Measurements from ENCODE around the gene PRAF2.

The PRAF2 gene
- total RNA-seq = 0.95 to 1.5 (median 1.1) reads per million in 4 donors

- peak; percentile 78 to 92 (median 83) for DNase-seq
These were observed at the start of gene PRAF2 for GRCh38 chrX:49073601-49074575. Gene PRAF2, minus strand, starts transcription at chrX:49074002. Its CDS starts 15 bp downstream, at chrX:49073987.

- DNase-seq = no peak
These were observed 48.7 kb upstream of the PRAF2 start for GRCh38 chrX:49122499-49122898.

GRCh38 chrX:49120091-49120490 lies 46.3 kb upstream of the PRAF2 start:
- DNase-seq = no peak

- no peak for DNase-seq
These were observed 43.8 kb upstream of the PRAF2 start for GRCh38 chrX:49117581-49117980.

- DNase-seq = no peak
These were observed 42.9 kb upstream of the PRAF2 start for GRCh38 chrX:49116716-49117115.

DNA sequence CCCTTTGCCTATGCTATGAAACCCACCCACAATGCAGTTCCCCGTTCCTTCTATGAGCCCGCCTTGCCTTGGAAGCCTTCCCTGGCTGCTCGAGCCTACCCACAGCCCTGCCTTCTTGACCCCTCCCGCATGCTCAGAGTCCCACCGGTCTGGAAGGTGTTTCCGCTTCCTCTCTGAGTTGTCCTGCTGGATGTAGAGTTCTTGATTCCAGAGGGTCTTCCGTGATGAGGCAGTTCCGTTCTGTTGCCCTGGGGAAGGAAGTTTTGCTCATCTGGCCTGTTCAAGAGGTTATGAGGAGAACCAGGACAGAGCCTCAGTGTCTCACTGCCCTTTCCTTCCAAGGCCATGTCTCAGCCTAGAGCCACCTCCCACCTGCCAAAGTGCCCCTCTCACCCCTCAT lies 42.3 kb upstream of the PRAF2 start:
- no peak for DNase-seq

GRCh38 chrX:49111791-49112190 lies 38.0 kb upstream of the PRAF2 start:
- no peak for DNase-seq

GRCh38 chrX:49110417-49110816 lies 36.6 kb upstream of the PRAF2 start:
- no peak for DNase-seq

DNA sequence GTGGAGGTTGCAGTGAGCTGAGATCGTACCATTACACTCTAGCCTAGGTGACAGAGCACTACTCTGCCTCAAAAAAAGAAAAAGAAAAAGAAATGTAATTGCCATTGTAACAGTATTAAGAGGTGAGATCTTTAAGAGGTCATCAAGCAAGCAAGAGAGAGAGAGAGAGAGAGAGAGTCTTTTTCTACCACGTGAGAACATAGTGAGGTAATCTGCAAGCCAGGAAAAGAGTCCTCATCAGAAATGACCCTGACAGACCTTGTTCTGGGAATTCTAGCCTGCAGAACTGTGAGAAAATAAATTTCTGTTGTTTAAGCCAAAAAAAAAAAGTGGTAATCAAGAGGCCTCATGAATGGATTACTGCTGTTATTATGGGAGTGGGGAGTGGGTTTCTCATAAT lies 34.8 kb upstream of the PRAF2 start:
- no peak for DNase-seq

- no peak for DNase-seq
These were observed 33.1 kb upstream of the PRAF2 start for GRCh38 chrX:49106930-49107329.

- DNase-seq = no peak
These were observed 32.5 kb upstream of the PRAF2 start for GRCh38 chrX:49106296-49106695.

GRCh38 chrX:49103637-49104036 lies 29.8 kb upstream of the PRAF2 start:
- no peak for DNase-seq

DNA sequence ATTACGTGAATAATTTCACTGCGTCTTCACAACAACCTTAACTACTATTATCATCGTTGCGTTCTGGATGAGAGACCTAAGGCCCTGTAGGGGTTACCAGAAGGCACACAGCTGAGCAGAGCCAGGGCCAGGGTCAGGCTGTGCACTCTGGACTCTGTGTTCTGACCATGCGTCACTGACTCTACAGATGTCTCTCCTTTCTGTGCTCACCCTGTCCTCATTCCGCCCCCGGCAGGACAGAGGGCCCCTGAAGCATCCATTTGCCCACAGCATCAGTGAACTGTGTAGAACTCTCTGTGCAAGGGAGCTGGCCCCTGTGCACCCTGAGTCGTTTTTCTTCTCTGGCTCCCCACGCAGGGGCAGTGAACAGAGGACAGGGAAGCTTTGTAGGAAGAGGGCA lies 28.4 kb upstream of the PRAF2 start:
- DNase-seq = no peak

DNA sequence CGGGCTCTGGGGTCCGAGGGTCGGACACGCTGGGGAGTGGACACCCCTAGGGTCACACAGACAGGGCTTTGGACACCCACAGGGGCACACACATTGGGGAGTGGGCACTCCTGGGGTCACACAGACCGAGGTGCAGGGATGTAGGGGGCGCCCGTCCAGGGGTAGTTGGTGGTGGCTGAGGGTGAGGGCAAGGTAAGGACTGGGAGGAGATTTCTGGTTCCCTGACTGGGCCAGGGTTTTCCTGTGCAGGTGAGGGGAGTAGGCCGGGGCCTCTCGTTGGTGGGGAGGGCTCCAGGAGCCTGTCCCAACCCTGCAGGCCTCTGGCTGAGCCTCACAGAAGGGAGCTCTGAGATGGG lies 27.8 kb upstream of the PRAF2 start:
- DNase-seq = no peak

DNA sequence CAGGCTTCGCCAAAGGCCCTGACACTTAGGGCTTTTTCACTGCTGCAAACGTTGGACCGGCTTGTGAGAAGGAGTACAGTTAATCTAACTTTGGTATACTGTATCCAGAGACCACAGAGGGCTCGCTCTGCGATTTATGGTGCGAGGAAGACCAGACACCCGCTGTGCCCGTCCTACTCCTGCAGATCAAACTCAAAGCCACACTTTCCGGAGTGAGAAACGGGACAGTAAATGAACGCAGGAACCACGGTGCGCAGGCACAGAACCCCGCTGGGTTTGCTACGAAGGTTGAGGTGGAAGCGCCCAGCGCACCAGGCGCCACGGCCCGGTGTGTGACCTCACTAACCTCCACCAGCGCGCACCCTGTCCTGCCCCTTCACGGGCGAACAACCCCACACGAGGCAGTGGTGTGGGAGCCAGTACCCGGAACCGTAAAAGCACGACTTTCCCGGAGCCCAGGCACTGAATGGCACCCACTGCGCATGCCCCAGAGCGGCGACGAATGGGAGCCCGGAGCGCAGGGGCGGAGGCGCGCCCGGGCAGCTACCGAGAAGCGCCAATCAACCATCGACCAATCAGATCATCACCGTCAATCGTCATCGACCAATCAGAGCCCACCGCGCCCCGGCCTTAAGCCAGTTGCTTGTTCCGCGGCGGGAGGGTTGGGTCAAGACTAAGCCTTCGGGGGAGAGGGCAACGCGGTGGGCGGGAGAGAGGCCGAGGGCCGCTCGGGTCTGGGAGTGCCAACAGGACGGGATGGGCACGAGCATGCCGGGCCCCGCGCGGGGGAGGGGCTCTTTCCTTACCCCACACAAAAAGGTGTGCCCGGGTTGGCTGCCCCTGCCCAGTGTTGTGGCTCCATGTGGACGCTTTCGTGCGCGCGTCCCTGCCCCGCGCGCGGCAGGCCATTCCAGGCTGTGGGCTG lies 27.2 kb upstream of the PRAF2 start:
- peak; percentile 78 to 92 (median 84) for DNase-seq

DNA sequence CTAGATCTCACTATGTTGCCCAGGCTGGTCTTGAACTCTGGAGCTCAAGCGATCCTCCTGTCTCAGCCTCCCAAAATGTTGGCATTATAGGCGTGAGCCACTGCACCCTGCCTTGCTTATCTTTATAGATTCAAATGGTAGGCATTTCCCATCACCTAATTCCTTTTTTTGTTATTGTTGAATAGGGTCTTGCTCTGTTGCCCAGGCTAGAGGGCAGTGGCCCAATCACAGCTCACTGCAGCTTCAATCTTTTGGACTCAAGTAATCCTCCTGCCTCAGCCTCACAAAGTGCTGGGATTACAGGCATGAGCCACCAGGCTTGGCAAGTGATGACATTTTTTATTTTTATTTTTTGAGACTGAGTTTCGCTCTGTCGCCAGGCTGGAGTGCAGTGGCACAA lies 22.6 kb upstream of the PRAF2 start:
- no peak for DNase-seq

DNA sequence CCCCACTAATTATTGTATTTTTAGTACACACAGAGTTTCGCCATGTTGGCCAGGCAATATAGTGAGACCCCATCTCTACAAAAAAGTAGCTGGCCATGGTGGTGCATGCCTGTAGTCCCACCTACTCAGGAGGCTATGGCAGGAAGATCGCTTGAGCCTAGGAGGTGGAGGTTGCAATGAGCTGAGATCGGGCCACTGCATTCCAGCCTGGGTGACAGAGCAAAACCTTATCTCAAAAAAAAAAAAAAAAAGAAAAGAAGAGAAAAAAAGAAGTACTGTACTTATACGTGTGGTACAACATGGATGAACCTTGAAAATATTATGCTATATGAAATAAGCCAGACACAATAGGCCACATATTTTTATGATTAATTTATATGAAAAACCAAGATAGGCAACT lies 15.8 kb upstream of the PRAF2 start:
- DNase-seq = no peak

DNA sequence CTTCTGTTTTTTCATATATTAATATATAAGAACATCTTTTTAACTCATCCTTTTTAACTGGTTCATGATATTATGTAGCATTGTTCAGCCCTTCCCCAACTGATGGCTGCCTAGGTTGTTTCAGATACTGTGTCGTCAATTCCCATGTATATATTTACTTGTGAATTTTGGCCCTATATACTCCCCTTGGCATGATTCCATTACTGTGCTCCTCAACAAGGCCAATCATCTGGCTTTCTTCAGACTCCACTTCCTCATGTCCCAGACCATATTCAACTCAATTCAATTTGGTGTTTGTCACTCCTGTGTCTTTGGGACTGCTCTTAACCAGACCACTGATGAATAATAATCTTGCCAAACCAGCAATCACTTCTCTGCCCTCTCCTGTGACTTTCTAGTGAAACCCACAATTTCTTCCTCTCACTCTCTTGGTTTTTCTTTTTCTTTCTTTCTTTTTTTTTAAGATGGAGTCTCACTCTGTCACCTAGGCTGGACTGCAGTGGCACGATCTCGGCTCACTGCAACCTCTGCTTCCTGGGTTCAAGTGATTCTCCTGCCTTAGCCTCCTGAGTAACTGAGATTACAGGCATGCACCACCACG lies 8.6 kb upstream of the PRAF2 start:
- DNase-seq = no peak

- DNase-seq = peak; percentile 42 to 78 (median 58)
These were observed 6.0 kb upstream of the PRAF2 start, which contains the start of gene WDR45 for GRCh38 chrX:49079489-49080428. Gene WDR45, minus strand, starts transcription at chrX:49079887. Its CDS starts 1,792 bp downstream, at chrX:49078095.

DNA sequence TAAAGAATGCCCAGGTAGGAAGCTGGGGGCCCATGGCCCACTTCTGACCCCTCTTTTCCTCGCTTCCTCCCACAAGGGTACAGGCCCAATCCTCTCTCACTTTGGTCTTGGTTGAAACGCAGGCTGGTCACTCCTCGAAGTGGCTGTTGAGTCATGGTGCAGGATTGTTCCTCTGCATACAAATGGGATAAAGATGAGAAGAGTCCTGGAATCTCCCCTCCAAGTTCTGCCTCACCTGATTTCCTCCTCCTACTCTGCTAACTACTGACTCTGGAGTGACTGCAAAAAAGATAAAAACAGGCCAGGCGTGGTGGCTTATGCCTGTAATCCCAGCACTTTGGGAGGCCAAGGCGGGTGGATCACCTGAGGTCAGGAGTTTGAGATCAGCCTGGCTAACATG lies 4.1 kb upstream of the PRAF2 start:
- DNase-seq = no peak

GRCh38 chrX:49075347-49075746 lies 1.5 kb upstream of the PRAF2 start:
- no peak for DNase-seq

GRCh38 chrX:49072712-49073095 lies 1.1 kb downstream of the PRAF2 start:
- no peak for DNase-seq

Measured in T-helper 1 cell (primary cell).